GM21526 (cell line): Measurements from ENCODE around the gene PAPPA.

Experiments
- ATAC-seq: cut with Tn5 transposase; IDR thresholded peaks from one replicate; pipeline ENCODE4 v1.9.1; 2021; ENCODE audit warnings: moderate library complexity; ENCODE audit not compliant: unreplicated experiment, low FRiP score

The PAPPA gene

GRCh38 chr9:116267021-116267420 lies 113.4 kb downstream of the PAPPA start:
- ATAC-seq: no peak

GRCh38 chr9:116269250-116269649 lies 115.7 kb downstream of the PAPPA start:
- no peak for ATAC-seq

DNA sequence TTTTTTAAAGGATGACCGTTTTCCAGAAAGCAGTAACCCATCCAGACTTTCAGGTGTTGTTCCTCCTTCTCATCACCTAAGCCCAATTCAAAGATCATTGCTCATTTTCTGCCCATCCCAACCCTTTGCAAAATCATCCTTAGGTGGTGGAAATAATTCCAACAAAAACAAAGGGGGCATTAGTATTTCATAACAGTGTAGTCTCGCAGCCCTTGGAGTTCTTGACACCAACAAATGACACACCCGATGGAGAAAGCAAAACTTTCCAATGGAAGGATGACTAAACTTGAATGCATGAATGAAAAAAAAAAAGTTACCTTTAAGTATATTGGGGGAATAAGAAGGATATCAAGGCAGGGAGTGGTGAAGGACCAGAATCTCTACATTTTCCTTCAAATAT lies 117.0 kb downstream of the PAPPA start:
- ATAC-seq: no peak

- ATAC-seq: no peak
These were observed 117.7 kb downstream of the PAPPA start for GRCh38 chr9:116271340-116271739.

GRCh38 chr9:116271991-116272390 lies 118.4 kb downstream of the PAPPA start:
- no peak for ATAC-seq

DNA sequence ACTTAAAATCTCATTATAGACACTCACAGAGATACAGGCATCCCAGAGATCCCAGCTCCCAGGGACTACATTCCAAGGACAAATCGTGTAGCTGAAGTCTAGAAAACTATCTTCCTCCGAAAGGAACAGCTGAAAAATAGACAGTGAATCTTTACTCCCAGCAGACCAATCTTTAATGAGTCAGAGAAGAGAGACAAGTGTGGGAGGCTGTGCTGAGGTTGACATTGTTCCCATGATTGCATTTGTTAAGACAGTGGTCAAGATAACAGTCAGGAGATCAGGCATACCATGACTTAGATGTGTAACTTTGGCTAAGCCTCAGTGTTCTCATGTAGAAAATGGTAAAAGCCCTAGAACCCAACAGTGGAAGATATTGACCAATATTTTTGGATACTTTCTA lies 120.7 kb downstream of the PAPPA start:
- no peak for ATAC-seq

- ATAC-seq: no peak
These were observed 122.0 kb downstream of the PAPPA start for GRCh38 chr9:116275418-116276195.

GRCh38 chr9:116276196-116276493 lies 122.6 kb downstream of the PAPPA start:
- no peak for ATAC-seq

GRCh38 chr9:116276651-116277121 lies 123.1 kb downstream of the PAPPA start:
- no peak for ATAC-seq

- ATAC-seq: no peak
These were observed 124.7 kb downstream of the PAPPA start for GRCh38 chr9:116278326-116278725.

DNA sequence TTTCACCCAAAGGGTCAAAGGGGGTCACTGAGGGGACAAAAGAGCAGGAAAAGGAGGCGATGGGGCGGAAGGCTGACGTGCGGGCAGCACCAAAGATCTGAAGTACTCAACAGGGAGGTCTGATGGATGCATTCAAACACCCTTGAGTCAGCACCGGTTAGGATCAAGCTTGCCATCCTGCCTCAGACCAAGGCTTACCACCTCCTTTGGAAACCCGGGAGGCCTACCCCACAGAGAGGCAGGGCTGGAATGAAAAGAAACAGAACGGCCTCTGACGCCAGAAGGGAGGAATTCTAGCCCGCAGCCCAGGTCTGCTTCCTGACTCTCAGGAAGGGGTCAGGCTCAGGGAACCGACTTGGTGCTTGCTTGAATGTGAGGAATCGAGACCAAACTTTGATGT lies 125.6 kb downstream of the PAPPA start:
- no peak for ATAC-seq

- ATAC-seq: no peak
These were observed 126.9 kb downstream of the PAPPA start for GRCh38 chr9:116280529-116280928.

- ATAC-seq: no peak
These were observed 129.0 kb downstream of the PAPPA start for GRCh38 chr9:116282597-116282996.

DNA sequence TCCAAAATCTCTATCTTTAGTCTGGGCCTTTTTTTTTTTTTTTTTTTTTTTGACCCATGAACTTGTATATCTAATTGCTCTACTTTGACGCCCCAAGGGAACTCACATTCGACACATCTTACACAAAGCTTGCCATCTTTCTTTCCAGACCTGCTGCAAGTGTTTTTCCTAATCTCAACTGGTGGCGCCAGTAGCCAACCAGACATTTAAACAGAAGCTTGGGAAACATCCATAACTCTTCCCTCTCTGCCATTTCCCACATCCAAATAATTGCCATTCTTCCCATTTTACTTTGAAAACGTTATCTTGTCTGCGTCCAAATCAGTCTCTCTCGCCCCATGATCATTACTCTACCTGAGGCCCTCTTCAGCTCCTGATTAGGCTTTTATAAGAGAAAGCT lies 130.9 kb downstream of the PAPPA start:
- ATAC-seq: no peak

DNA sequence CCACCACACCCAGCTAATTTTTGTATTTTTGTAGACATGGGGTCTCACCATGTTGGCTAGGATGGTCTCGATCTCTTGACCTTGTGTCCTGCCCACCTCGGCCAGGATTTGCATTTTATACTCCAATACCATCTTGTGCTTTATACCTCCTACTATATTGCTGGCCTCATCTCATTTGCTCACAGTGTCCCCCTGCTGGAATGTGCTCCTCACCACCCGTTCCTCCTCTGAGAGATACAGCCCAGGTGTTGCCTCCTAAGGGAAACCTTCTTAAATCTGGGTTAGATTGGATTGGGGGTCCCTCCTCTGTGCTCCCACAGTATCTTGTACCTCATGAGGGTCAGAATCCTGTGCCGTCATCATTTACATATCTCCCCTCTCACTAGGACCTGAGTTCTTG lies 131.7 kb downstream of the PAPPA start:
- no peak for ATAC-seq

DNA sequence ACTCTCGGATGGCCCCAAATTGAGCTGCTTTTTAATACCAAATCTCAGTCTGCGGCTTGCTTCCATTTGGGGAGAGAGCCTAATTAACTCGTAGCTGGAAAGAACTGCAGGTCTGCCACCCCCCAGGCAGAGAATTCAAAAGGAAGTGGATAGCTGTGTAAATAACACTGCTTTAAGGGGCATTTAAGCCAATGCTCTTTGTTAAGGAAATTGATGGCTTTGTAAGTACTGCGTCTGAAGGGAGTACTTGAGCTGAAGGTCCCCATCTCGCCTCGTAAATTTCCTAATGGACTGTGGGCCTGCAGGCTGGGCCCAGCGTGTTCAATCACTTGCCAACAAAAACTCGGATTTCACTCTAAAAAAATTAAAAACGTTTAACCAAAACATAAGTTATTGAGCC lies 132.7 kb downstream of the PAPPA start:
- no peak for ATAC-seq

DNA sequence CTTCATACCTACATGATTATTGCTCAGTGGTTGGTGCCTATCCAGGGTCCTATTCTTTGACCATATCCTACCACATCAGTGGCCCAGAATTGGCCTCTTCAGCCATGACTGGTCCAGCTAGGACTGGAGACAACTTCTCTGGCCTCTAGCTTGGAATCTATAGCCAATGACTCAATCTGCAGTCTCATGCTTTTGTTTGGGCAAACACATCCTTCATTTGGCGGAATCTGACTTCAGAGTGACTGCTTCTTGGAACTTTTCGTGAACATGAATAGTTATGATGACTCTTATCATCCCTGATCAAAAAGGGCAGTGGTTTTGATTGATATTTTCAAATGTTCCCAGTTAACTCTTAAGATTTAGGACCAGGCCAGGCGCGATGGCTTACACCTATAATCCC lies 134.1 kb downstream of the PAPPA start:
- no peak for ATAC-seq

DNA sequence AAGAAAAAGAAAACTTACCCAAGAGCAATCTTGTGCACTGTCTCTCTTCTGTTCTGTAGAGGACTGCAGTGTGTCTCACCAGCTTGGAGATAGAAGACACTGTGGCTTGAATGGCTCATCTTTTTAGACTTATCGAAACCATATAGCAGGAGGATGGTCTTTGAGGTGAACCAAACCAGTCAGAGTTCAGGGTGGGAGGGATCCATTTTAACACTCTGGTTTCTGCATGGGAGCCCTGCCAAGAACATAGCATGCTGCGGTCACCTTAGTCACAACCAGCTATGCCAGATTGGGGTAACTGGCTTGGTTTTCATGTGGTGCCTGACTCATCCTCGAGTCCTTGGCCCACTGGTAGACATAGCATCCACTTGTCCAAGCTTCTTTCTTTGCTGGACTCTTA lies 135.1 kb downstream of the PAPPA start:
- no peak for ATAC-seq

DNA sequence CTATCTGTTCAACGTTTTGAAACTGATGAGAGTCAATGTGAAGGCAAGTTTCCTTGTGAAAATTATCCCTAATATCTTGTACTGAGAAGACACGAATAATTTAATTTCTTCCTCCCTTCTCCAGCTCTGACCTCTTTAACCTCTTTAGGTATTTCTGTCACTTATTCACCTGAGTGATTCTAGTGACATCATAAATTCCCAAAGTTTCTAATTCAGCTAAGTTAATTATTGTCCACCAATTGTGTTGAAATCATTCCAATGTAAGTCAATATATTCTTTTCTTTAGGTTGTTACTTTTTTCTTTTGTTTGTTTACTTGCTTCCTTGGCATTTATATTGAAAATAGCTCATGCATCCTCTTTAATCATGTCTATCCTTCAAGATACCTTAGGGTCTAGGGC lies 143.8 kb downstream of the PAPPA start:
- no peak for ATAC-seq

DNA sequence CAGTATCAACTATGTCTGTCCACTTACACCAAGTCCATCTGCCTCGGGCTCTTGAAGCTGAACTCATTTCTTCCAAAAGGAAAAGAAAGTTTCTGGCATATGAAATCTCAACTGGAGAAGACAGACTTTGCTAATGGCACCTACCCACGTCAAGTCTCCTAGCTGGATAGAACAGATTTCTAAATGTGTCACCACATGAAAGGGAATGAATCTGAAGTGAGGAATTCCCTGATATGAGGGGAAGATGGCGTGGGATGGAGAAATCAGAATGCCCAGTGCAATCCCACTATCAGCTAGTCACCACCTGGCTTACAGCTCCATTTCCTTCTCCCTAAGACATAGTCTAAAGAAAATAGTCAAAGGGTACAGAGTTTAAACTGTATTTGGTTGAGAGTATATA lies 144.7 kb downstream of the PAPPA start:
- no peak for ATAC-seq

DNA sequence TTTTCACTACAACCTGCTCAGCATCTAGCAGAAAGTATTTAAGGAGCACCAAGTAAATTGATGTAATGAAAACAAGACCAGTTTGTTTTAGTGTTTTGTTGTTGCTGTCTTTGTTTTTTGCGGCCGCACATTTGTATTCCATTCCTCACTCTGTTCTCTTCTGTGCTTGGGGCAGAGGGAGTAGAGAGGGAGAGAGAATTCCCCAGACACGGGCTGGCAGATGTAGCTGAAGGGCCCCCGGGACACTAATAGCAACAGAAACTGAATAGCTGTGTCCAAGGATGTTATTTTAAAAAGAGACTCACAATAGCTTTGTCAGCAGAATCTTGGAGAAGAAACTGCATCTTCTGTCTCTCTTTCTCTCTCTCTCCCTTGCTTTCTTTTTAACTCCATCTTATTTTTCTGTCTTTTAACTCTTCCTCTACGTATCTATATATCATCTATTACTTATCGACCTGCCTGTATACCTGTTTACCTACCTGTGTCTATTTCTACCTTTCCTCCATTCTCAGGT lies 145.3 kb downstream of the PAPPA start:
- ATAC-seq: no peak

GRCh38 chr9:116300360-116300870 lies 146.8 kb downstream of the PAPPA start:
- ATAC-seq: no peak
